GM13976 (cell line): Measurements from ENCODE around the gene DDRGK1.

ENCODE experiments used
- DNase-seq: peaks from one replicate; pipeline ENCODE4 v3.0.0; 2012; ENCODE audit warnings: low spot score
- CTCF ChIP-seq: IDR thresholded peaks from 2 replicates; pipeline ENCODE4 v1.5.1; 2012; ENCODE audit warnings: borderline replicate concordance, mild to moderate bottlenecking; ENCODE audit not compliant: insufficient read depth; ENCODE audit errors: extremely low read depth, missing control alignments, control extremely low read depth
- in situ Hi-C: fragments of 300-500 bp; cut with MboI; formaldehyde crosslinking; loops from one replicate; pipeline ENCODE4 v1.12.0; 2022; ENCODE audit warnings: low sequenced_read_pairs, mixed read lengths, inconsistent platforms; ENCODE audit not compliant: unreplicated experiment

The DDRGK1 gene

GRCh38 chr20:3174442-3175261 lies 29.8 kb downstream of the DDRGK1 start:
- in situ Hi-C loops = no loop called here
- no peak for DNase-seq
- no peak for TF ChIP-seq CTCF

DNA sequence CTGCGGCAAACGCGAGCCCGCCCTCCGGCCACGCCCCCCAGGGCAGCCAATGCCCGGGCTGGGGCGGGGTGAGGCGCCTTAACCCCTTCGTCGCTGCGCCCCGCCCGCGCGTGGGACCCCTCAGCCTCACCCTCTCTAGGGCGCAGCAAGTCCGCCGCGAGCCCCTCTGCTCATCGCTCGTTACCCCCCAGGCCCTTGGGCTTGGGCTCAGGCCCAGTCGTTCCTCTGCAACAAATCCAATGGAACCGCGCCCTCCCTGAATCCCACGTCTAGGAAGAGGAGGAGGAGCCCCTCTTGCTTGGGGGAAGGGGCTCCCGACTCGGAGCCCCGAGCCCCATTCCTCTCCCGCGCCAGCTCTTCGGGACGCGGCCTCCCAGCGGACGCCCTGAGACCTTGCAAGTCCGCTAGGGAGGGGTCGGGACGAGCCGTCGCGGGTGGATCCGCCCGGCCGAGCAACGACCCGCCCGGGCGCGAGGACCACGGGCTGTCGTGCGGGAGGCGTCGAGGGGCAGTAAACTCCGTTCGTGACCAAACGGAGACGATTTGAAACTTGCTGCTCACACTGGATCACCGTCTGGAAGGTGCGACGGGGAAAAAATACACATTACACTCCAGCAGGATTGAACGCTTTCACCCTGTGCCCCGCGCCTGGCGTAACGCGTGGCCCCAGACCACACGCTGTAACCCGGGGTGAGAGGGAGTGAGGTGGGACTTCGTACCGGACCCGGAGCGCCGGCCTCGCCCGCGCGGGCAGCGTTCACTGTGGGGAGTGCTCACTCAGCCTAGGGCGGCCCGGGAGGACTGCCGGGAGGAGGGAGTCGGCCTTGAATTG lies 30.7 kb downstream of the DDRGK1 start:
- TF ChIP-seq CTCF = no peak
- DNase-seq = peak; percentile 98
- in situ Hi-C loops = no loop called here

DNA sequence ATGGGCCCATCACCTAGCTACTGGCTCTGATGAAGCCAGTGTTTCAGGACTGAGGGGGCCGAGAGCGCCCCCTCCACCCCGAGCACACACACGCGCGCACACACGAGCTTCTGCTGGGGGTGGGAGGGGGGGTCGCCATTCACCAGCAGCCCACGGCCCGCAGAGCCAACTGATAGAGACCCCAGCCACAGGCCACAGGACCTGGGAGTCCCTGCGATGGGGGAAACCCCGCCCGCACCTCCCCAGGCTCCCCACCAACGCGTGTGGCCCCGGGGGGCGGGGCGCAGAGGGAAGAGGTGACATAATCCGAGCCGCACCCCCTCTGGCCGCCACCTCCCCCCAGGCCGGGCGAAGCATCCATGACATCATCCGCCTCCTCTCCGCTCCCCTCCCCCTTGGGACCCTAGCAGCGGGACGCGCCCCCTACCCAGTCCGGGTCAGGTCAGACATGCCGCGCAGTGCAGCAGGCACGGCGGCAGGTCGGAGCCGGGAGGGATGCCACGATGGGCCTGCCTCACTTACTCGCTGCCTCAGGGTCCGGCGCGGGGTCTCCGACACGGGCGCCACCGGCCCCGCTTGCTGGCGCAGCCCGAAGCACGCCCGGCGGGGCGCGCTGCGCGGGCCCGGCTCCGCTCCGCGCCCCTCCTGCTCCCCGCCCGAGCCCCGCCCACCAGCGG lies 31.4 kb downstream of the DDRGK1 start, which contains the start of gene LZTS3:
LZTS3 (minus strand) TSS at position 617 of the 677 bp plus-strand sequence. CDS start 6,386 bp downstream, outside the sequence.
- no peak for TF ChIP-seq CTCF
- DNase-seq = peak; percentile 91
- in situ Hi-C loops = no loop called here

DNA sequence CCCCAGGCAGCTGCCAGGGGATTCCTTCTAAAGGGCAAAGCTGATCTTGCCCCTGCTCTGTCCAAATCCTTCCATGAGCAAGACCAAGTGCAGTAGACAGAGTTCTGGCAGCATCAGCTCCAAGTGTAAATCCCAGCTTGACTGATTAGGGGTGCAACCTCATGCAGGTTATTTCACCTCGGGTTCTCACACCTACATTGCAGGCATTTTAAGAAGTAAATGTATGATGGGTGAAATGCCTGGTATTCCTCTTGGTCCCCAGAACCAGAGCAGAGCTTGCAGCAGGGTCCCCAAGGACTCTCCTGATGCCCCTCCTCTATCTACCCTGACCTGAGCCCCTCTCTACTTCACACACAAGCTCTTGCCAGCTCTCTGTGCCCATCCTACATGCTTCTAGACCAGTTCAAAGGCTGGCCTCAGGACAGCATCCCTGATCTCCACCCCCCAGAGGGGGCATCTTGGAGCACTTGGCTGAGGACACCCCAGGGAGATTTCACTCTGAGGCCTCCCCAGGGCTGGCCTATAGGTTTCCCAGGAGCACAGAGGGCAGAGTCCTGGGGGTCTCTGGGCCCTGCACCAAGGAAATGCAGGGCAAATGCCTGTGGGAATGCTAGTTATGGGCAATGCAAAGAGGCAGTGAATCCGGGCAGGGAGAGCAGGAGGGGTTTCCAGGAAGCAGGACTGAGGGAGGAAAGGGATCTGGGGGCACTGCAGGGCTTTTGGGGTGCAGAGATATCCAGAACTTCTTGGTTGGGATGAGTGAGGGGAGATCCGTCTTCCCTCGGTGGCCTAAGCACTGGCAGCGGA lies 32.2 kb downstream of the DDRGK1 start:
- DNase-seq = peak; percentile 18
- in situ Hi-C loops = no loop called here
- TF ChIP-seq CTCF = no peak

GRCh38 chr20:3171391-3172125 lies 32.9 kb downstream of the DDRGK1 start:
- no peak for DNase-seq
- in situ Hi-C loops = no loop called here
- TF ChIP-seq CTCF = no peak
